ENCODE data around the gene PSMA1.

- no peak for TF ChIP-seq CTCF (IDR thresholded peaks at IDR 0.05; ENCODE audit: low read length)
- TF ChIP-seq EZH2 (IDR thresholded peaks at IDR 0.05; ENCODE audit: borderline replicate concordance, low read length): no peak
Observed at GRCh38 chr11:14522245-14522644, 2.1 kb upstream of the PSMA1 start.
